GM19397 (cell line): Measurements from ENCODE around the gene TRIM42.

ENCODE experiments used
- ATAC-seq: cut with Tn5 transposase; IDR thresholded peaks from one replicate; pipeline ENCODE4 v1.9.1; 2021; ENCODE audit warnings: mild to moderate bottlenecking, moderate library complexity; ENCODE audit not compliant: unreplicated experiment

TRIM42 gene

GRCh38 chr3:140677764-140678163 is at the start of gene TRIM42:
Gene TRIM42, plus strand, starts transcription at chr3:140678064. Its CDS starts 166 bp downstream, at chr3:140678230.
- no peak for ATAC-seq

- ATAC-seq, result no peak
Observed at GRCh38 chr3:140628606-140629005, 49.3 kb upstream of the TRIM42 start.

GRCh38 chr3:140629357-140630137 is 48.3 kb upstream of the TRIM42 start:
- no peak for ATAC-seq

GRCh38 chr3:140630366-140630765 is 47.5 kb upstream of the TRIM42 start:
- ATAC-seq, result no peak

DNA sequence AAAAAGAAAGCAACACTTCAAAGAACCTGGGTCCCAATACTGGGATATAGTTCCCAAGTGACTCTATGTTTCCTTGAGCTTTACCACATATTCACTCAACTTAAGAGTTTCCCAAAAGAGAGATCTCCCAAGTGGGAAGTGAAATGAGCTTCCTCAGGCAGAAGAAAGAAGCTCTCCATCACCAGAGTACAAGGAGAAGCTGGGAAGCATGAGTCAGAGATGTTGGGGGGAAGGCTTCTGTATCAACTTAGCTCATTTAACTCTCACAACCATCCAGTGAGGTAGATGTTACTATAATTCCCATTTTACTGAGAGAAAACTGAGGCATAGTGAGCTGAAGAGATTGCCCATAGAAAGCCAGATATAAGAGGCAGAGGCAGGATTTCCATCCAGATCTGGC is 47.0 kb upstream of the TRIM42 start:
- ATAC-seq, result no peak

DNA sequence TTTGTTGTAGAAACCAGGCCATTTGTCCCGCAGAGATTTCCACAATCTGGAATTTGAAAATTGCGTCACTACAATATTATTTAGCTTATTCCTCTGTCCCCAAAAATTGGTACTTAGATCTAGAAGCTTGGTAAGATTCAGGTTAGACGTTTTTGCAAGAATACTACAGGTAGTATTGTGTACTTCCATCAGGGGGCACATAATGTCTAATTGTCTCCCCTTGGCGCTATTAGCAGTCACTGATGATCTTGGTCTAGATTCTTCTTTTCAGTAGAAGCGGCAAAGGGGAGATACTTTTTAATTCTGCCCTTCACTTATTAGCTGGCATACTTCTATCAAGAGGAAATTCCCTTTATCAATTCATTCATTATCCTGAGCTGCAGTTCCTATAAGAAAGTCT is 42.6 kb upstream of the TRIM42 start:
- no peak for ATAC-seq

DNA sequence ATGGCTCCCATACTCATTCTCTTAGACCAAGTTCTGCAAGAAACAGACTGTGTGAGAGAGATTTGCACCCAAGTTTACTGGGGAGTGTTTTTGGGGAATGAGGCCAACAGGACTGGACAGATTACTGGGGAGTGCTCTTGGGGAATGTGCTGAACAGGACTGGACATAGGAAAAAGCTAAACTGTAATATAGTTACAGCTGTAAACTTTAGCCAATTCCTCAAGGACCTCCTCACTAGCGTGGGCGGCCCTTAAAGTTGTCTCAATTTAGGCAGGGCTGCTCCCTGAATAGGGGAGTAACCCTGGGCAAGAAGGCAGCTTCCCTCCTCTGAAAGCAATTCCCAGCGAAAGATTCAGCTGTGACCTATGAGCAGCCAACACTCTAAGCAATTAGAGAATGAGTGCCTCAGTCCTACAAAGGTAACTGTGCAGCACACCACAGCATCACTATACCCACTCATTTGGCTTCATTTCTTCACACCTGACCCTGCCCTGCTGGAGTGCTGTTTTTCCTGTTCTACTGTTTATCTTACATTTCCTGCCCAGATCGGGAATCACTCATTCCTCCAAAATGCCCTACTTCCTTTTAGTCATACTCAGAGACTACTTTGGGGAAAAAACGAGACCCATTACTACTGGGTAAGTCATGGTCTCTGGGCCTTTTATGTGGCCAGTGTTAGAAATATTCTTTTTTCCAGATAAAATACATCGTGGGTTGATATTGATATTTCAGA is 41.3 kb upstream of the TRIM42 start:
- ATAC-seq, result no peak

DNA sequence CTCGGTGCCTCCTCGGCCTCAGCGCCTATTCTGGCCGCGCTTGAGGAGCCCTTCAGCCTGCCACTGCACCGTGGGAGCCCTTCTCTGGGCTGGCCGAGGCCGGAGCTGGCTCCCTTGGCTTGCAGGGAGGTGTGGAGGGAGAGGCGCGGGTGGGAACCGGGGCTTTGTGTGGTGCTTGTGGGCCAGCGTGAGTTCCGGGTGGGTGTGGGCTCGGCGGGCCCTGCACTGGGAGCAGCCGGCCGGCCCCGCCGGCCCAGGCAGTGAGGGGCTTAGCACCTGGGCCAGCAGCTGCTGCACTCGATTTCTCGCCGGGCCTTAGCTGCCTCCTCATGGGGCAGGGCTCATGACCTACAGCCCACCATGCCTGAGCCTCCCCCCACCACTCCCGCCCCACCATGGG is 26.6 kb upstream of the TRIM42 start:
- ATAC-seq, result no peak

- peak; percentile 82 for ATAC-seq
Observed at GRCh38 chr3:140655678-140656077, 22.2 kb upstream of the TRIM42 start.

- ATAC-seq, result no peak
Observed at GRCh38 chr3:140664111-140664510, 13.8 kb upstream of the TRIM42 start.

DNA sequence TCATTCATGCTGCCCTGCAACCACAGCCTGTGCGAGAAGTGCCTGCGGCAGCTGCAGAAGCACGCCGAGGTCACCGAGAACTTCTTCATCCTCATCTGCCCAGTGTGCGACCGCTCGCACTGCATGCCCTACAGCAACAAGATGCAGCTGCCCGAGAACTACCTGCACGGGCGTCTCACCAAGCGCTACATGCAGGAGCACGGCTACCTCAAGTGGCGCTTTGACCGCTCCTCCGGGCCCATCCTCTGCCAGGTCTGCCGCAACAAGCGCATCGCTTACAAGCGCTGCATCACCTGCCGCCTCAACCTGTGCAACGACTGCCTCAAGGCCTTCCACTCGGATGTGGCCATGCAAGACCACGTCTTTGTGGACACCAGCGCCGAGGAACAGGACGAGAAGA is 4.7 kb downstream of the TRIM42 start:
- ATAC-seq, result no peak

DNA sequence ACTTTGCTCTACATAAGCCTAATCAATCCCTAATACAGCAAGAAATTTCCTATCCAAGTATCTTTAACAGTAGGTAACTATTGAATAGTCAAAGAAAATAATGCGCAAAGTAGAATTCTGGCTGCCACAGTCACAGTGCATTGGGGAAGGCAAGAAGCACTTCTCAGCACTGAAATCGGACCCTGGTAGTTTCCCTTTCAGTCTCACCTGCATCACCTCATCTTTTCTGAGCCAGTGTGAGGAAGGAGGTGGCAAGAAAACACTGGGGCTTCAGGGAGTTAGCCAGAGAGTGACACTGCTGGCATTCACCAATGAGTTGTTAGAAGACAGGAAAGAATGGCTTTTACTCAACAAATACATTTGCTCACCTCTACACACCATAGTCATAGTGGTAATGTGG is 8.3 kb downstream of the TRIM42 start:
- no peak for ATAC-seq

DNA sequence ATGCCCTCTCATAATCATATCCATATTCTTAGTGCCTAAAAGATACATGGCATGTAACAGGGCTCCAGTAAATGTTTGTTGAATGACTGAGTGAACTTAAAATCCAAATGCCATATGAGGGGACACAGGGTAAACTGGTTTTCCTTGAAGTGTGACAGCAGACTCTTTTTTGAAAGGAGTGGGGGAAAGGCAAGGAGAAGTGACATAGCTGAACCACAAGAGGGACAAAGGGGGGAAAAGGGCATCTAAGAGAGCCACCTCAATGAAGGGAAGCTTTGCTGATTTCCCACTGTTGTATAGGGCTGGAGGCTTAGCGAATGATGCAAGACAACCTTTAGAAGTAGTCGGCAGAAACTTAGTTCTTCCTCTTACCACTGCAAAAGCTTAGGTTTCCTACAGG is 9.1 kb downstream of the TRIM42 start:
- no peak for ATAC-seq

- ATAC-seq, result no peak
Observed at GRCh38 chr3:140695361-140696061, 17.6 kb downstream of the TRIM42 start.

GRCh38 chr3:140699516-140700231 is 21.8 kb downstream of the TRIM42 start:
- ATAC-seq, result no peak

DNA sequence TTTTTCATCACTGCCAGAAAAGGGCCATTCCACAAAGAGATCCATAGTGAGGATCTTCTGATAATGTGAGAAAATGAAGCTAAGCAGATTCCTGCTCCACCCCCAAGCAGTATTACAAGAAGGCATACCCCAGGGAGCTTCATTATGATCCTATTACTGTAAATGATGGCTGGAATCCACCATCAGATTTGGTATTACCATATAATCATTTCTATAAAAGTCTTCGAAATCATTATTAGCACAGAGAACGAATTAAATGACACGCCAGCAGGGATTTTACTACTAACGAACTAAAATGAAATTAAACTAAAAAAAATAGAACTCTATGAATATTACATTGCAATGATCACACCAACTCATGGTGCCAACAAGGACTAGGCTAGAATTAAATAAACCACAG is 24.4 kb downstream of the TRIM42 start:
- ATAC-seq, result no peak

- no peak for ATAC-seq
Observed at GRCh38 chr3:140703496-140703895, 25.6 kb downstream of the TRIM42 start.

DNA sequence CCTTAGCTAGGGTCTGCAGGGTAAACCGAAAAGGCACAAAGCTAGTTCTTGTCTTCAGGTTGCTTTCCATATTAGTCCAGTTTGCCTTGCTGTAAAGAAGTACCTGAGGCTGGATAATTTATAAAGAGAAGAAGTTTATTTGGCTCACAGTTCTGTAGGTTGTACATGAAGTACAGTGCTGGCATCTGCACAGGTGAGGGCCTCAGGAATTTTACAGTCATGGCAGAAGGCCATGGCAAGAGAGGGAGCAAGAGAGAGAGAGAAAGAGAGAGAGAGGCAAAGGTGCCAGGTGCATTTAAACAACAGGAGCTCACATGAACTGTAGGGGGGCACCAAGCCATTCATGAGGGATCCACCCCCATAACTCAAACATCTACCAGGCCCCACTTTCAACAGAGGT is 26.9 kb downstream of the TRIM42 start:
- ATAC-seq, result no peak

DNA sequence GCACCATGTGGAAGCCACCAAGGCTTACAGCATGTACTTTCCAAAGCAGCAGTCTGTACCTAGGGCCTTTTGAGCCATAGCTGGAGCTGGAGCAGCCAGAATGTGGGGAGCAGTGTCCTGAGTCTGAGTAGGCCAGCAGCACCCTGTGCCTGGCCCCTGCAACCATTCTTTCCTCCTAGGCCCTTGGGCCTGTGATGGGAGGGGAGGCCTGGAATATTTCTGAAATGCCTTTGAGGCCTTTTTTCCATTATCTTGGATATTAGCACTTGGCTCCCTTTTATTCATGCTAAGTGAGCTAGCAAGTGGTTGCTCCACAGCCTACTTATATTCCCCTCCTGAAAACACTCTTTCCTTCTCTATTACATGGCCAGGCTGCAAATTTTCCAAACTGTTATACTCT is 28.1 kb downstream of the TRIM42 start:
- no peak for ATAC-seq

DNA sequence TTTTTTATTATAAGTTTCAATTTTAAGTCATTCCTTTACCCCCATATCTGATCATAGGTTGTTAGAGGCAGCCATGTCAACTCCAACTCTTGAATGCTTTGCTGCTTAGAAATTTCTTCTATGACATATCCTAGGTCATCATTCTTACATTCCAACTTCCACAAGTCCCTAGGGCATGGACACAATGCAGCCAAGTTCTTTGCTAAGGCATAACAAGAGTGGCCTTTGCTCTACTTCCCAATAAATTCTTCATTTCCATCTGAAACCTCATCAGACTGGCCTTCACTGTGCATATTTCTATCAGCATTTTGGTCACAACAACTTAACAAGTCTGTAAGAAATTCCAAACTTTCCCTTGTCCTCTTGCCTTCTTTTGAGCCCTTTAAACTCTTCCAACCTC is 28.5 kb downstream of the TRIM42 start:
- ATAC-seq, result no peak

DNA sequence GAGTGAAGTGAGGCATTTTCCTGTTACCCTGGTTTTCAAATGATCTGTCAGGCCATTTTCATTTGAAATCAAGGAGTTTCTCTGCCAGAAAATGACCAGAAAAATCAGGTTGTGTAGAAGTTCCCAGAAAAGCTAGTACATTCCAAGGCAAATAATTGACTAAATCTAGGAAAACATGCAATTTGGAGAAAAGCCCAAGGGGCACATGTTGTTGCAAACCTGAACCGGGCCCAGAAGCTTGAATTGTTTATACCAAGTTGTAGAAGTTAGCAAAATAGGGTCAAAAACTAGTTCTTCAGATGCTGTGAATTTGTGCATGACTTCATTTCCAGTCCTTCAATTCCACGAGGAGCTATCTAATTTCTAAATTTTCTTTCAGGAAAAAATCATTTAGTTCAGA is 31.0 kb downstream of the TRIM42 start:
- no peak for ATAC-seq
